Measurements from ENCODE around the gene PRAMEF12.

Gene PRAMEF12

GRCh38 chr1:12734651-12735050 is 38.9 kb upstream of the PRAMEF12 start:
- no peak overlapping the region for H3K4ac ChIP-seq (ENCODE audit: low read length)
- H3K23ac ChIP-seq (ENCODE audit: low read depth, low read length, poor library complexity) = no peak overlapping the region
- H3K9ac ChIP-seq (ENCODE audit: low read depth, low read length, poor library complexity) = no peak overlapping the region
- no peak overlapping the region for H2AK5ac ChIP-seq (ENCODE audit: low read depth, low read length)
- H2BK5ac ChIP-seq (ENCODE audit: low read length) = no peak overlapping the region
- H3K18ac ChIP-seq (ENCODE audit: low read length) = no peak overlapping the region
- no peak overlapping the region for H4K91ac ChIP-seq (ENCODE audit: low read depth, low read length, poor library complexity)
- peaks cover 0 to 1% of the 10 kb centered on the region in 2 donors for H3K9me3 ChIP-seq (replicated peaks in 1 of 2; ENCODE audit: control insufficient read depth in 2 of 2, insufficient read depth in 1 of 2, low read depth in 1 of 2, low read length in 2 of 2)
- no peak overlapping the region for H2AFZ ChIP-seq (ENCODE audit: low read length)
- no peak overlapping the region for H3K4me2 ChIP-seq (ENCODE audit: insufficient read depth, low read length, poor library complexity, severe bottlenecking)
- no peak overlapping the region for H2BK120ac ChIP-seq (ENCODE audit: low read depth, low read length)
- H3K27ac ChIP-seq (replicated peaks; ENCODE audit: low read length) = no peak overlapping the region
- DNase-seq (ENCODE audit: low spot score) = no peak
- no peak overlapping the region for H2BK15ac ChIP-seq (ENCODE audit: low read length)
- no peak overlapping the region for H4K8ac ChIP-seq (ENCODE audit: low read depth, low read length)
- H3K36me3 ChIP-seq (replicated peaks in 1 of 2; ENCODE audit: control insufficient read depth in 2 of 2, insufficient read depth in 2 of 2, low read length in 2 of 2) = no peaks in the 10 kb centered on the region
- no peaks in the 10 kb centered on the region for H3K79me1 ChIP-seq (ENCODE audit: low read depth, low read length)
- H3K4me3 ChIP-seq (ENCODE audit: low read length in 2 of 2) = no peak overlapping the region
- H3K4me1 ChIP-seq (ENCODE audit: control insufficient read depth in 2 of 2, insufficient read depth in 1 of 2, low read depth in 1 of 2, low read length in 2 of 2) = no peaks in the 10 kb centered on the region
- H2BK12ac ChIP-seq (ENCODE audit: low read length) = no peak overlapping the region
- no CpG with 5 or more reads among the region's 3 CpGs for WGBS, 2 donors (ENCODE audit: extremely low coverage in 2 of 2, insufficient read length in 2 of 2, insufficient replicate concordance in 1 of 2)
- H3K14ac ChIP-seq (ENCODE audit: low read length) = no peak overlapping the region
- H3K27me3 ChIP-seq (ENCODE audit: control insufficient read depth in 3 of 3, insufficient read depth in 3 of 3, low read depth in 1 of 3, low read length in 3 of 3) = no peaks in the 10 kb centered on the region

- no peak overlapping the region for H2AK5ac ChIP-seq (ENCODE audit: low read depth, low read length)
- no peaks in the 10 kb centered on the region for H3K79me1 ChIP-seq (ENCODE audit: low read depth, low read length)
- no peak overlapping the region for H4K8ac ChIP-seq (ENCODE audit: low read depth, low read length)
- no peak overlapping the region for H2BK5ac ChIP-seq (ENCODE audit: low read length)
- no CpG with 5 or more reads among the region's 1 CpG for WGBS, 2 donors (ENCODE audit: extremely low coverage in 2 of 2, insufficient read length in 2 of 2, insufficient replicate concordance in 1 of 2)
- H3K9me3 ChIP-seq (replicated peaks in 1 of 2; ENCODE audit: control insufficient read depth in 2 of 2, insufficient read depth in 1 of 2, low read depth in 1 of 2, low read length in 2 of 2) = no peaks in the 10 kb centered on the region
- H3K4me1 ChIP-seq (ENCODE audit: control insufficient read depth in 2 of 2, insufficient read depth in 1 of 2, low read depth in 1 of 2, low read length in 2 of 2) = no peaks in the 10 kb centered on the region
- H3K14ac ChIP-seq (ENCODE audit: low read length) = no peak overlapping the region
- no peak for DNase-seq (ENCODE audit: low spot score)
- H2BK120ac ChIP-seq (ENCODE audit: low read depth, low read length) = no peak overlapping the region
- H3K36me3 ChIP-seq (replicated peaks in 1 of 2; ENCODE audit: control insufficient read depth in 2 of 2, insufficient read depth in 2 of 2, low read length in 2 of 2) = no peaks in the 10 kb centered on the region
- no peak overlapping the region for H4K91ac ChIP-seq (ENCODE audit: low read depth, low read length, poor library complexity)
- H3K4ac ChIP-seq (ENCODE audit: low read length) = no peak overlapping the region
- no peaks in the 10 kb centered on the region for H3K27me3 ChIP-seq (ENCODE audit: control insufficient read depth in 3 of 3, insufficient read depth in 3 of 3, low read depth in 1 of 3, low read length in 3 of 3)
- H3K4me3 ChIP-seq (ENCODE audit: low read length in 2 of 2) = no peak overlapping the region
- H3K18ac ChIP-seq (ENCODE audit: low read length) = no peak overlapping the region
- no peak overlapping the region for H3K4me2 ChIP-seq (ENCODE audit: insufficient read depth, low read length, poor library complexity, severe bottlenecking)
- H2BK12ac ChIP-seq (ENCODE audit: low read length) = no peak overlapping the region
- no peak overlapping the region for H3K9ac ChIP-seq (ENCODE audit: low read depth, low read length, poor library complexity)
- no peak overlapping the region for H3K27ac ChIP-seq (replicated peaks; ENCODE audit: low read length)
- H3K23ac ChIP-seq (ENCODE audit: low read depth, low read length, poor library complexity) = no peak overlapping the region
- H2AFZ ChIP-seq (ENCODE audit: low read length) = no peak overlapping the region
- no peak overlapping the region for H2BK15ac ChIP-seq (ENCODE audit: low read length)
These were observed 34.6 kb upstream of the PRAMEF12 start for GRCh38 chr1:12738934-12739333.

- Histone ChIP-seq H3K18ac (ENCODE audit: low read length) (no peak overlapping the region), H3K27ac (replicated peaks; ENCODE audit: low read length) (no peak overlapping the region), H3K4me2 (ENCODE audit: insufficient read depth, low read length, poor library complexity, severe bottlenecking) (no peak overlapping the region), H3K23ac (ENCODE audit: low read depth, low read length, poor library complexity) (no peak overlapping the region), H3K4me1 (ENCODE audit: control insufficient read depth in 2 of 2, insufficient read depth in 1 of 2, low read depth in 1 of 2, low read length in 2 of 2) (no peaks in the 10 kb centered on the region), H3K9me3 (replicated peaks in 1 of 2; ENCODE audit: control insufficient read depth in 2 of 2, insufficient read depth in 1 of 2, low read depth in 1 of 2, low read length in 2 of 2) (no peaks in the 10 kb centered on the region), H3K4me3 (ENCODE audit: low read length in 2 of 2) (no peak overlapping the region), H2BK120ac (ENCODE audit: low read depth, low read length) (no peak overlapping the region), H4K91ac (ENCODE audit: low read depth, low read length, poor library complexity) (no peak overlapping the region), H3K36me3 (replicated peaks in 1 of 2; ENCODE audit: control insufficient read depth in 2 of 2, insufficient read depth in 2 of 2, low read length in 2 of 2) (no peaks in the 10 kb centered on the region), H3K4ac (ENCODE audit: low read length) (no peak overlapping the region), H3K9ac (ENCODE audit: low read depth, low read length, poor library complexity) (no peak overlapping the region), H2AFZ (ENCODE audit: low read length) (no peak overlapping the region), H3K27me3 (ENCODE audit: control insufficient read depth in 3 of 3, insufficient read depth in 3 of 3, low read depth in 1 of 3, low read length in 3 of 3) (no peaks in the 10 kb centered on the region), H3K79me1 (ENCODE audit: low read depth, low read length) (no peaks in the 10 kb centered on the region), H3K14ac (ENCODE audit: low read length) (no peak overlapping the region), H2BK12ac (ENCODE audit: low read length) (no peak overlapping the region), H4K8ac (ENCODE audit: low read depth, low read length) (no peak overlapping the region), H2BK5ac (ENCODE audit: low read length) (no peak overlapping the region), H2AK5ac (ENCODE audit: low read depth, low read length) (no peak overlapping the region), H2BK15ac (ENCODE audit: low read length) (no peak overlapping the region)
- WGBS, 2 donors (ENCODE audit: extremely low coverage in 2 of 2, insufficient read length in 2 of 2, insufficient replicate concordance in 1 of 2) = no CpG with 5 or more reads among the region's 5 CpGs
- DNase-seq (ENCODE audit: low spot score) = no peak
These were observed 33.9 kb upstream of the PRAMEF12 start for GRCh38 chr1:12739613-12740012.

GRCh38 chr1:12741946-12742345 is 31.6 kb upstream of the PRAMEF12 start:
- no peak for DNase-seq (ENCODE audit: low spot score)
- no peak overlapping the region for H2BK5ac ChIP-seq (ENCODE audit: low read length)
- no peaks in the 10 kb centered on the region for H3K9me3 ChIP-seq (replicated peaks in 1 of 2; ENCODE audit: control insufficient read depth in 2 of 2, insufficient read depth in 1 of 2, low read depth in 1 of 2, low read length in 2 of 2)
- no peaks in the 10 kb centered on the region for H3K79me1 ChIP-seq (ENCODE audit: low read depth, low read length)
- H2BK12ac ChIP-seq (ENCODE audit: low read length) = no peak overlapping the region
- H3K4me2 ChIP-seq (ENCODE audit: insufficient read depth, low read length, poor library complexity, severe bottlenecking) = no peak overlapping the region
- H3K23ac ChIP-seq (ENCODE audit: low read depth, low read length, poor library complexity) = no peak overlapping the region
- no CpG with 5 or more reads among the region's 3 CpGs for WGBS, 2 donors (ENCODE audit: extremely low coverage in 2 of 2, insufficient read length in 2 of 2, insufficient replicate concordance in 1 of 2)
- no peak overlapping the region for H2AK5ac ChIP-seq (ENCODE audit: low read depth, low read length)
- H3K4me1 ChIP-seq (ENCODE audit: control insufficient read depth in 2 of 2, insufficient read depth in 1 of 2, low read depth in 1 of 2, low read length in 2 of 2) = no peaks in the 10 kb centered on the region
- no peaks in the 10 kb centered on the region for H3K36me3 ChIP-seq (replicated peaks in 1 of 2; ENCODE audit: control insufficient read depth in 2 of 2, insufficient read depth in 2 of 2, low read length in 2 of 2)
- H3K27ac ChIP-seq (replicated peaks; ENCODE audit: low read length) = no peak overlapping the region
- H4K8ac ChIP-seq (ENCODE audit: low read depth, low read length) = no peak overlapping the region
- H3K4me3 ChIP-seq (ENCODE audit: low read length in 2 of 2) = no peak overlapping the region
- H2AFZ ChIP-seq (ENCODE audit: low read length) = no peak overlapping the region
- H3K9ac ChIP-seq (ENCODE audit: low read depth, low read length, poor library complexity) = no peak overlapping the region
- no peak overlapping the region for H3K14ac ChIP-seq (ENCODE audit: low read length)
- no peak overlapping the region for H3K4ac ChIP-seq (ENCODE audit: low read length)
- no peak overlapping the region for H2BK120ac ChIP-seq (ENCODE audit: low read depth, low read length)
- H3K27me3 ChIP-seq (ENCODE audit: control insufficient read depth in 3 of 3, insufficient read depth in 3 of 3, low read depth in 1 of 3, low read length in 3 of 3) = no peaks in the 10 kb centered on the region
- H3K18ac ChIP-seq (ENCODE audit: low read length) = no peak overlapping the region
- no peak overlapping the region for H4K91ac ChIP-seq (ENCODE audit: low read depth, low read length, poor library complexity)
- no peak overlapping the region for H2BK15ac ChIP-seq (ENCODE audit: low read length)

Measured in neuronal stem cell (in vitro differentiated cells).